RKO (cell line): ENCODE results near the gene RASSF3.

Experiments used
- DNase-seq: peaks from one replicate; pipeline ENCODE4 v3.0.0-alpha.2; 2016; ENCODE audit warnings: low spot score

RASSF3 gene

GRCh38 chr12:64731683-64732082 is 121.4 kb downstream of the RASSF3 start:
- DNase-seq = no peak

DNA sequence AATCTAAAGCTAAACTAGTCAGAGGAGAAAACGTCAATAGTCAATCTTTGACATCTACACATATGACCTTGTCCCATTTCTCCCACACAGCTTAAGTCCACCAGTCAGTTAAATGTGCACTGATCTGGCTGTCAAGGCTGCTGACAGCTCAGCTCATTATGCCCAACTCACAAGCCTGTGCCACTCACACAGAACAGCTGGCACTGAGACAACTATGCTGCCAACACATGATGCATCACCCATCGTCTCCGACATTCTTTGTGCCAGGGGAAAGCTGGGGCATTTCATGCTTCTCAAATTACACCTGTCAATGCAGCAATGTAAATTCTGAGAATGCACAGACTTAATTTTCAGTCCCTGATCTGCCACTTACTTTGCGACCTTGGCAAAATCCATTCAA is 123.6 kb downstream of the RASSF3 start:
- peak; percentile 68 for DNase-seq

DNA sequence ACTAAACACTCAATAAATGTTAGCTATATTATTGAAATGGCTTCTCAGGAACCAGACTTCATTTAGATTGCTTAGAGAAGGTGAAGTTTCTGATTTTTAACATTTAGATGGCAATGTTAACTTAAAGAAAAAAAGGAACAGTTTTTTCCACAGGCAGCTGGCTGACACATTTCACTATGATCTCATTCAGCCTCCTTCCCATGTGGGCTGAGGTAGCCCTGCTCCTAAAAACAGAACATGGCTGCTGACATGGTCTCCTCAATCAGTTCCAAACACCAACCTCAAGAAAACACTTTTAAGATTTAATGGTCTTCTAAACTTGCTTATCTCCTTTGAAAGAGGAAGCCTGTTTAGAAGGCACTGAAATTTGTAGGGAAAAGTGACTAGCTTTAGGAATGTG is 125.1 kb downstream of the RASSF3 start:
- no peak for DNase-seq

DNA sequence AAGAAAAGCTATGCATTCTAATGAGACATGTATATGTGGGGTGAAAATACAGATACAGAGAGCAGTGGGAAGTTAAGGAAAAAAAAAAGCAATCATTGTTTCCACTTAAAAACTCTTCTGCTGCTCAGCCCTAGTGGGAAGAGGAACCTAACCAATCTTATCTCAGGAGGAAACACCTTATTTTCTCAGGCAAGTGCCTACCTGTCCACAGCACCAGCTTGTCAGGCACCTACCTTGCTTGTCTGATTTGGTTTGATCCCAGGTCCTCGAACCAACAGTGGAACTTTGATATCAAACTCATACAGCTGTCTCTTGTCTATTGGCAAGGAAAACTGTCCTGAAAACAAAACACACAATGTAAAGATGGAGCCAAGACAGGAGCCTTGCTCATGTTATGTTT is 126.5 kb downstream of the RASSF3 start:
- DNase-seq = no peak

GRCh38 chr12:64737539-64737938 is 127.2 kb downstream of the RASSF3 start:
- no peak for DNase-seq

GRCh38 chr12:64739778-64740177 is 129.5 kb downstream of the RASSF3 start:
- peak; percentile 44 for DNase-seq

DNA sequence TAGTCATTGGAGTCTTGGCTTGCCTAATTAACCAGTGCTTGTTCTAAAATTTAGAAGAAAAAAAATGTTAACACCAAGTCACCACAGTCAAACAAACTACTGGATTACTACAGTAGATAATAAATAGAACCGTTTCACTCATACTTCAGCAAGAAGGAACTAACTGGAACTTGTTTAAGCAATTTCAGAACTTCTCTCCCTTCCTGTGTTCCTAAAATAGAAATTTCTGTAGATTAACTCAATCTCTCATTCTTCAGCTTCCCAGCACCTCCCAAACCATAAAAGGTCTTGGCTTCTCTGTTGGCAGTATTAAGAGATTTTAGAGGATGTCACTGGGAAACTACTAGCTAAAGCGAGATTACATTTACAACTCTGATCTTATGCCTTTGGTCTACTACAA is 130.4 kb downstream of the RASSF3 start:
- DNase-seq = no peak

DNA sequence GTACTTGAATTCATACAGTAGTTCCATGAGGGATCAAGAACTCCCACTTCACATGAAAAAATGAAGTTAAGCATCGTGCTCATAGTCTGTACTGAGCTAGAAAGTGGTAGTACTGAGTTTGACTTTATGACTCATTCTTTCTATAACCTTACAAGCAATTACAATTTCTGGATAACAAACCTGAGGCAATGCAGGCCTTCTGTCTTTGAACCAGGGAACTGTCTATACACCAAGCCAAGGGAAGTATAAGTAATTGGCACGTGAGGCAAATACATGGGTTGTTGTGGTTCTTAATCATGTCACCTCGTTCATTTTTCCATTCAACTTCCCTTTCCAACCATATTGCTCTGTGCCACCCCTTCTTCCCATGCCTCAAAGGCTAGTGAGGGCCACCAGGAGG is 132.1 kb downstream of the RASSF3 start:
- no peak for DNase-seq

DNA sequence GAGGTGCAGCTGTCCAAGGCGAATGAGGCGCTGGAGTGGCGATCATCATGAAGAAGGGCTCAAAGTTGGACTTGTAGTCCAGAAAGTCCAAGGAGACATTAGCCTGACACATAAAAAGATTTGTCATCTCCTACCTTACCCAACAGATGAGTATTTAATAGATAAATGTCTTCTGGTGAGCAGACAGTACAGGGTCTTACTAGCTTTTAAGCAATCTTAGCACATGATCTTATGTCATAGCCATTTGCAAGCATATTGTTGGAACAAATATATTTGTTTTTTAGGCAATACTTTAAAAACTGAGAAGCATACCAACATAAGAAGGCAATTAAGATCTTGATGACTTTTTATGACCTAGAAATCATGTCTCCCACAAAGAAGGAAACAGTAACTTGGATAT is 132.9 kb downstream of the RASSF3 start:
- no peak for DNase-seq

GRCh38 chr12:64744422-64745258 is 134.3 kb downstream of the RASSF3 start:
- peak; percentile 26 for DNase-seq

- DNase-seq = no peak
These were observed 135.0 kb downstream of the RASSF3 start for GRCh38 chr12:64745259-64745807.

DNA sequence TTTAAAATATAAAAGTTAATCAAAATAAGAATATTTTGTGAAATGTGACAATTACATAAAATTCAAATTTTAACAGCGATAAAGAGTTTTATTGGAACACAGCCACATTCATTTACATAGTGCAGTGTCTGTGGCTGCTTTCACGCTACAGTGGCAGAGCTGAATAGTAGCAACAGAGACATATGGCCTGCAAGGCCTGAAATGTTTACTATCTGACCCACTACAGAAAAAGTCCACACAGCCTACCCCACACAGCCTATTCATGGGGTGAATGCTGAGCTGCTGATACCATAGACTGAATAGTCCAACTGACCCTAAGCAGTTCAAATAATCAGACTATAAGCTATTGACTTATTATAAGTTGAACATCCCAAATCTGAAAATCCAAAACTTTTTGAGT is 135.7 kb downstream of the RASSF3 start:
- DNase-seq = no peak

- peak; percentile 40 for DNase-seq
These were observed 136.4 kb downstream of the RASSF3 start for GRCh38 chr12:64746663-64747062.
